ENCODE measurements around the gene ACTG1. TPM values are rescaled to one million over a fixed set of nuclear protein-coding genes. Genes with fewer than 3 reads are reported as not detected.

The ACTG1 gene
- total and polyA plus RNA-seq, 9 of the 15 experiments (the other 6 are each of a cell fraction or from before 2014, with no cell fraction given) = 224 to 1,775 (median 568) TPM

DNA sequence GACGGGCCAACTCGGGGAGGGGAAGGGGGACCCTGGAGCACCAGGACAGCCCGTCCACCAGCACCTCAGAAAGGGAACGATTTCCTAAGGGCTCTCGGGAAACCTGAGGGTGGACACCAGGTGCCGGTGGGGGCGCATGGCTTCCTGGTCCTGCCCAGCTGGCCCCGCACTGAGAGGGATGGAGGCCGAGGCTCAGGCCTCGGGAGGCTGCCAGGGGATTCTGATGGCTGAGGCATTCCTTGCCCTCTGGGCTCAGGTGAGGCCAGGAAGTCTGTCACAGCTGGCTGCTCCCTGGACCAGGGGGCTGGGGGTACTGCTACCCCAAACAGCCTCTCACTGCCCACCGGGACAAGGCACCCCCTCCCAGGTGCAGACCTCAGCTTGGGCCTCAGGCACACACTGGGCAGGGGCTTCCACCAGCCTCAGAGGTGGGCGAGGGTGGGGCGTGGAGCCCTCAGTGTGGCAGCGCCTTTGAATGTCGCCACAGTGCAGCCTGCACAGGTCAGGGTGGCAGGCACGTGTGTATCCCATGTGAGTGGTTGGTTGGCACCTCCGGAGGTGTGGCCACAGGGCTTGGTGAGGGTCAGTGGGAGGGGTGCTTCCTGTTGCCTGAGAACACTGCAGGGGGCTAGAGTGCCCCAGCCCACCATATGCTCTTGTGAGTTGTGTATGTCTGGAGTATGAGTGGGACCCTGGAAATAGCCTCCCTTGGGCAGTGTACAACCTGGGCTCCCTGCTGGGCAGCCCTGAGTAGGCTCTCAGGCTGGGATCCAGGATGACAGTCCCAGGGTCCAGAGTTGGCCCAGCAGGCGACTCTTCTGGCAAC lies 11.7 kb upstream of the ACTG1 start:
- CTCF ChIA-PET (ENCODE audit: low intra/inter-chr PET ratio) = interaction anchor here (2.3 kb wide), 1 partner anchor 271 kb away, joined by 9 read pairs; no protein-coding TSS in a partner anchor
- peak; percentile 22; the same call in 1 of the 2 replicates for TF ChIP-seq POLR2G (IDR thresholded peaks at IDR 0.05; ENCODE audit: low read depth, low read length)
- TF ChIP-seq FOXM1 (IDR thresholded peaks at IDR 0.05; ENCODE audit: low read depth) = no peak
- no peak for TF ChIP-seq FOXM1 (CRISPR knock-in tag; IDR thresholded peaks at IDR 0.05; ENCODE audit: low read depth)
- TF ChIP-seq ZNF696 (CRISPR knock-in tag; conservative IDR thresholded peaks at IDR 0.05) = no peak
- Histone ChIP-seq H3K4me3 (no peak overlapping the region), H4K20me1 (replicated peaks; ENCODE audit: control insufficient read depth, insufficient read depth, low read length) (no peaks in the 10 kb centered on the region), H3K27me3 (ENCODE audit: control insufficient read depth in 2 of 2, insufficient read depth in 2 of 2, low read length in 2 of 2) (peaks cover 0 to 38% of the 10 kb centered on the region in 2 experiments; a peak in 3 of 5 replicates), H3K9ac (ENCODE audit: insufficient read depth in 1 of 2, low read depth in 2 of 2, low read length in 2 of 2) (peak overlapping the region in 1 of 2 experiments; percentile 78; a peak in 2 of 4 replicates), H3K9me1 (ENCODE audit: control insufficient read depth, insufficient read depth, low read length) (no peaks in the 10 kb centered on the region), H3K4me2 (ENCODE audit: insufficient read depth, low read length) (no peak overlapping the region), H3K4me1 (replicated peaks in 1 of 2; ENCODE audit: control insufficient read depth in 2 of 2, insufficient read depth in 2 of 2, low read length in 2 of 2) (peaks cover 5 to 68% of the 10 kb centered on the region in 2 experiments; a peak in 3 of 5 replicates), H3K36me3 (ENCODE audit: control insufficient read depth, insufficient read depth, low read length) (no peaks in the 10 kb centered on the region), H3K27ac (ENCODE audit: extremely low read depth, low read depth, low read length) (no peak overlapping the region), H2AFZ (ENCODE audit: low read depth, low read length) (no peak overlapping the region), H3K9me3 (replicated peaks; ENCODE audit: control insufficient read depth, insufficient read depth, low read depth, low read length) (no peaks in the 10 kb centered on the region), H3K79me2 (ENCODE audit: control insufficient read depth, insufficient read depth, low read length) (no peaks in the 10 kb centered on the region)
- WGBS (ENCODE audit: insufficient coverage, low coverage, missing lambda C conversion rate) = 30% methylated on average over 16 of the region's 18 CpGs
- intact Hi-C loops (cut with micrococcal nuclease) (loop anchor here (5.0 kb wide), 1 partner anchor 42 kb away; no protein-coding TSS in a partner anchor), in situ Hi-C loops (cut with MboI) (no loop called here)
- POLR2A ChIA-PET = interaction anchor here (1.6 kb wide), 1 partner anchor 16 kb away, joined by 4 read pairs; no protein-coding TSS in a partner anchor
- FAIRE-seq = no peak
- no peak for DNase-seq (ENCODE audit: extremely low read depth in 1 of 4, low spot score in 3 of 4)
- BruUV-seq (replicated peaks) = no TSS peak
- ATAC-seq = no peak

Data from K562 (cell line).